ENCODE measurements around the gene NOL12. TPM values are rescaled to one million over a fixed set of nuclear protein-coding genes. Genes with fewer than 3 reads are reported as not detected.

Gene NOL12
- total RNA-seq, 1 experiment from 2014 or later, result 32.7 TPM

GRCh38 chr22:37701141-37701786 is 15.1 kb downstream of the NOL12 start:
- CTCF ChIA-PET, result no interaction called here
- H3K27me3 ChIP-seq (ENCODE audit: control insufficient read depth, insufficient read depth, low read length), result no peaks in the 10 kb centered on the region
- H3K4me3 ChIP-seq (ENCODE audit: low read depth in 2 of 2, low read length in 2 of 2), result no peak overlapping the region
- POLR2A ChIA-PET, result no interaction called here
- H3K9me3 ChIP-seq (ENCODE audit: control insufficient read depth, insufficient read depth, low read depth, low read length), result no peaks in the 10 kb centered on the region
- ATAC-seq (no peak), DNase-seq (ENCODE audit: low read depth, low spot score) (no peak)
- no peaks in the 10 kb centered on the region for H3K36me3 ChIP-seq (ENCODE audit: control insufficient read depth, insufficient read depth, low read length)
- no peak overlapping the region for H3K27ac ChIP-seq (ENCODE audit: low read length)
- TF ChIP-seq TCF7L2 (IDR thresholded peaks at IDR 0.05; ENCODE audit: low read depth, low read length) (no peak), CTCF (IDR thresholded peaks at IDR 0.05) (no peak), REST (IDR thresholded peaks at IDR 0.05; ENCODE audit: insufficient read depth in 1 of 2, low read depth in 2 of 2, low read length in 1 of 2) (no peak), SIN3A (IDR thresholded peaks at IDR 0.05; ENCODE audit: borderline replicate concordance, insufficient read depth, low read depth, low read length) (no peak), POLR2AphosphoS5 (IDR thresholded peaks at IDR 0.05; ENCODE audit: low read depth, low read length) (no peak)
- intact Hi-C loops (cut with micrococcal nuclease; ENCODE audit: unreplicated experiment), result no loop called here
- in situ Hi-C loops (cut with HindIII; ENCODE audit: low pct_unique_long_range_greater_than_20kb, low sequenced_read_pairs), result no loop called here
- no peaks in the 10 kb centered on the region for H3K4me1 ChIP-seq (ENCODE audit: control insufficient read depth, insufficient read depth, low read length)
- BruUV-seq (replicated peaks), result no TSS peak

- BruUV-seq (replicated peaks), result no TSS peak
- no peak overlapping the region for H3K27ac ChIP-seq (ENCODE audit: low read length)
- in situ Hi-C loops (cut with HindIII; ENCODE audit: low pct_unique_long_range_greater_than_20kb, low sequenced_read_pairs) (no loop called here), intact Hi-C loops (cut with micrococcal nuclease; ENCODE audit: unreplicated experiment) (no loop called here)
- H3K27me3 ChIP-seq (ENCODE audit: control insufficient read depth, insufficient read depth, low read length), result no peaks in the 10 kb centered on the region
- TF ChIP-seq CTCF (IDR thresholded peaks at IDR 0.05) (no peak), POLR2AphosphoS5 (IDR thresholded peaks at IDR 0.05; ENCODE audit: low read depth, low read length) (no peak), REST (IDR thresholded peaks at IDR 0.05; ENCODE audit: insufficient read depth in 1 of 2, low read depth in 2 of 2, low read length in 1 of 2) (no peak), SIN3A (IDR thresholded peaks at IDR 0.05; ENCODE audit: borderline replicate concordance, insufficient read depth, low read depth, low read length) (no peak), TCF7L2 (IDR thresholded peaks at IDR 0.05; ENCODE audit: low read depth, low read length) (no peak)
- H3K36me3 ChIP-seq (ENCODE audit: control insufficient read depth, insufficient read depth, low read length), result no peaks in the 10 kb centered on the region
- no peak overlapping the region for H3K4me3 ChIP-seq (ENCODE audit: low read depth in 2 of 2, low read length in 2 of 2)
- ATAC-seq, result no peak
- H3K4me1 ChIP-seq (ENCODE audit: control insufficient read depth, insufficient read depth, low read length), result no peaks in the 10 kb centered on the region
- no peaks in the 10 kb centered on the region for H3K9me3 ChIP-seq (ENCODE audit: control insufficient read depth, insufficient read depth, low read depth, low read length)
- POLR2A ChIA-PET, result interaction anchor here (0.6 kb wide), 1 partner anchor 24 kb away, joined by 8 read pairs; no protein-coding TSS in a partner anchor
- CTCF ChIA-PET, result no interaction called here
- no peak for DNase-seq (ENCODE audit: low read depth, low spot score)
These were observed 17.8 kb downstream of the NOL12 start for GRCh38 chr22:37703906-37704305.

All from Panc1 (cell line).